Ectodermal cell (in vitro differentiated cells): ENCODE measurements around the gene DENND4C.

Experiments
- H3K27ac ChIP-seq: 2 replicates; pipeline ENCODE4 v1.7.0; 2013; ENCODE audit warnings: mild to moderate bottlenecking, low read depth, low read length; ENCODE audit not compliant: insufficient read depth, poor library complexity, severe bottlenecking
- H3K27me3 ChIP-seq: 2 replicates; pipeline ENCODE4 v1.7.0; 2013; ENCODE audit warnings: mild to moderate bottlenecking, low read length; ENCODE audit not compliant: insufficient read depth, control insufficient read depth, poor library complexity, severe bottlenecking
- H3K36me3 ChIP-seq: one replicate; pipeline ENCODE4 v1.7.0; 2013; ENCODE audit warnings: low read length; ENCODE audit not compliant: control insufficient read depth, insufficient read depth
- H3K4me1 ChIP-seq: one replicate; pipeline ENCODE4 v1.7.0; 2013; ENCODE audit warnings: low read length; ENCODE audit not compliant: control insufficient read depth, insufficient read depth
- H3K4me3 ChIP-seq: 2 replicates; pipeline ENCODE4 v1.7.0; 2013; ENCODE audit warnings: low read depth, low read length, control low read depth; ENCODE audit not compliant: insufficient read depth
- H3K9me3 ChIP-seq: 2 replicates; pipeline ENCODE4 v1.7.0; 2013; ENCODE audit warnings: mild to moderate bottlenecking, low read length, moderate library complexity; ENCODE audit not compliant: control insufficient read depth
- WGBS, 2 experiments: methylation state at CpG; one replicate each; pipeline ENCODE4 v1.1.7; 2013; ENCODE audit warnings: missing lambda C conversion rate in 2 of 2; 5-methylcytosine and 5-hydroxymethylcytosine counted together

Gene DENND4C

GRCh38 chr9:19420877-19421276, 190.4 kb downstream of the DENND4C start:
- Histone ChIP-seq H3K9me3 (no peaks in the 10 kb centered on the region), H3K4me3 (no peak overlapping the region), H3K27me3 (no peaks in the 10 kb centered on the region), H3K4me1 (no peaks in the 10 kb centered on the region), H3K27ac (no peak overlapping the region), H3K36me3 (no peaks in the 10 kb centered on the region)
- WGBS, 2 experiments, result 86% methylated on average over 1 of the region's 1 CpG; no CpG with 5 or more reads in 1 of the 2 experiments
